Cardiac muscle cell (in vitro differentiated cells and primary cell): Measurements from ENCODE around the gene LMO3. TPM values are rescaled to one million over a fixed set of nuclear protein-coding genes. Genes with fewer than 3 reads are reported as not detected.

ENCODE experiments used
- DNase-seq, 2 donors: peaks; one replicate each; pipeline versions ENCODE4 v3.0.0 to v3.0.0-alpha.2; 2010 to 2017; ENCODE audit warnings: low read depth in 1 of 2, low spot score in 1 of 2
- H3K27ac ChIP-seq: fragments of 200-600 bp; sonication (generic); 2 replicates; pipeline ENCODE4 v1.5.1; 2016
- H3K27me3 ChIP-seq: fragments of 200-600 bp; sonication (generic); 2 replicates; pipeline ENCODE4 v1.6.0; 2016; ENCODE audit warnings: control low read depth
- H3K36me3 ChIP-seq: fragments of 200-600 bp; sonication (generic); 2 replicates; pipeline ENCODE4 v1.5.1; 2016; ENCODE audit warnings: control low read depth
- H3K4me1 ChIP-seq: fragments of 200-600 bp; sonication (generic); 2 replicates; pipeline ENCODE4 v1.8.1; 2017; ENCODE audit warnings: low read depth, mild to moderate bottlenecking, mixed run types
- H3K4me3 ChIP-seq: fragments of 200-600 bp; sonication (generic); 2 replicates; pipeline ENCODE4 v1.5.1; 2016; ENCODE audit warnings: mild to moderate bottlenecking
- H3K9me3 ChIP-seq: fragments of 200-600 bp; sonication (generic); 2 replicates; pipeline ENCODE4 v1.5.1; 2017; ENCODE audit warnings: low read depth, mild to moderate bottlenecking, control low read depth
- polyA plus RNA-seq: library from polyadenylated mRNA; unstranded; fragments of >200 nt; fragmentation: Nextera tagmentation; extraction: Ambion mirVana; gene quantifications from 2 replicates; pipeline ENCODE4 v1.2.1, GENCODE V29; 2016
- total RNA-seq: library from RNA; depleted of rRNA; stranded (reverse); fragments of >200 nt; gene quantifications from 2 replicates; pipeline ENCODE4 v1.2.3, GENCODE V29; 2016
- TF ChIP-seq, protein P1 (sequence below): IDR thresholded peaks from 2 replicates; pipeline ENCODE4 v1.5.1; 2012; ENCODE audit warnings: low read depth, mild to moderate bottlenecking, low read length

The LMO3 gene
- total and polyA plus RNA-seq, 2 experiments from 2014 or later, result 12.2 to 29.3 TPM

DNA sequence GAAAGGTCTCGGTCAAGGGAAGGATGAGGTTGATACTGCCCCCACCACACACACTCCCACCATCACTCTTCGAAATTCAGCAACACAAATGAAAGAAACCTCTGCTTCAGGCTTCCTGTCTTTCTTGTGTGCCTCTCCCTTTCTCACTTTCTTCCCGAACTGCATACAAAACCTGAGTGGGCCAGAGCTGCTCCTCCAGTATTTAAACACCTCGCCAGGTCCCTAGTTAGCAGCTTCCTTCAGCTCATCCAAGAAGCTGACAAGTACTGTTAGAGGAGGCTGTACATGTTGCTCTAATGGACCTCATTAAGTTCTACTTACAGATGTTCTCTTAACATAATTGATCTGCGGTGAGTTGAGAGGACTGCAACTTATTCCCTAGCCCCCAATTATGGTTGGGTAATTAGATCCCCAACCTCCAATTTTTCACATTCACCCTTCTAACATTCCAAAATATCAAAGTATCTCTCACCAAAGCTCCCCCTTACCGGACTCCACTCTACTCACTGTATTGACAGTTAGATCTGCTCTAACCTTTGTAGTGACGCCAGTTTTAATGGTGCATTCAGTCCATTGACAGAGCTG lies 4.1 kb upstream of the LMO3 start:
- Histone ChIP-seq H3K4me3 (no peak overlapping the region), H3K27me3 (peaks cover 46% of the 10 kb centered on the region), H3K4me1 (peaks cover 23% of the 10 kb centered on the region), H3K27ac (no peak overlapping the region), H3K36me3 (no peaks in the 10 kb centered on the region), H3K9me3 (no peaks in the 10 kb centered on the region)
- TF ChIP-seq, protein P1, sequence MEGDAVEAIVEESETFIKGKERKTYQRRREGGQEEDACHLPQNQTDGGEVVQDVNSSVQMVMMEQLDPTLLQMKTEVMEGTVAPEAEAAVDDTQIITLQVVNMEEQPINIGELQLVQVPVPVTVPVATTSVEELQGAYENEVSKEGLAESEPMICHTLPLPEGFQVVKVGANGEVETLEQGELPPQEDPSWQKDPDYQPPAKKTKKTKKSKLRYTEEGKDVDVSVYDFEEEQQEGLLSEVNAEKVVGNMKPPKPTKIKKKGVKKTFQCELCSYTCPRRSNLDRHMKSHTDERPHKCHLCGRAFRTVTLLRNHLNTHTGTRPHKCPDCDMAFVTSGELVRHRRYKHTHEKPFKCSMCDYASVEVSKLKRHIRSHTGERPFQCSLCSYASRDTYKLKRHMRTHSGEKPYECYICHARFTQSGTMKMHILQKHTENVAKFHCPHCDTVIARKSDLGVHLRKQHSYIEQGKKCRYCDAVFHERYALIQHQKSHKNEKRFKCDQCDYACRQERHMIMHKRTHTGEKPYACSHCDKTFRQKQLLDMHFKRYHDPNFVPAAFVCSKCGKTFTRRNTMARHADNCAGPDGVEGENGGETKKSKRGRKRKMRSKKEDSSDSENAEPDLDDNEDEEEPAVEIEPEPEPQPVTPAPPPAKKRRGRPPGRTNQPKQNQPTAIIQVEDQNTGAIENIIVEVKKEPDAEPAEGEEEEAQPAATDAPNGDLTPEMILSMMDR, result no peak
- DNase-seq, result no peak

DNA sequence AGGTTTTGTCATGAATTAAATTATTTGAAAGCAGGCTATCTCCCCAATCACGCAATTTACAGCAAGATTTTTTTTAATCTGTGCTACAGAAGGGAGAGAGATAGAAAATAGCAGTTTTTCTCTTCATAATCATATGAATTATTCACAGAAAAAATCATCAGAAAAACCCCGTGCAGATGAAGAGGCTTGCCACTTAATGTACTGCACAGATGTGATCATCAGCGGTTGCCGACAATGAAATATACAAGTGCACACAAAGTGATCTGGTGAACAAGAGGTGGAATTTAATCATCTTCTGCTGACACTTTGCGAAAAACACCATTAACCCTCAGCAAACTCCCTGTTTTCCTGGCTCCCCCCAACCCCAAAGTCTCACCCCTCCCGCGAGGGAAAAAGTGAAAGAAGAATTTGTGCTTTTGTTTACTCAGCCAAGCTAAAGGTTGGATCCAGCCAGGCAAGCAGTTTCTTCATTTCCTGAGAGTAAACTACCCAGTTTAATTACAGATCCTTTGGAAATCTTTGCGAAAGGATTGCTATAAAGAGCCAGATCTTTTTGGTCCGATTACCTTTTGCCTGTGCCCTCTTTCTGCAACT lies 3.1 kb upstream of the LMO3 start:
- peaks cover 28% of the 10 kb centered on the region for H3K4me1 ChIP-seq
- no peak overlapping the region for H3K27ac ChIP-seq
- peak overlapping the region; percentile 4 for H3K4me3 ChIP-seq
- TF ChIP-seq, protein P1, result no peak
- H3K36me3 ChIP-seq, result no peaks in the 10 kb centered on the region
- no peak for DNase-seq
- H3K27me3 ChIP-seq, result peaks cover 46% of the 10 kb centered on the region
- H3K9me3 ChIP-seq, result no peaks in the 10 kb centered on the region

DNA sequence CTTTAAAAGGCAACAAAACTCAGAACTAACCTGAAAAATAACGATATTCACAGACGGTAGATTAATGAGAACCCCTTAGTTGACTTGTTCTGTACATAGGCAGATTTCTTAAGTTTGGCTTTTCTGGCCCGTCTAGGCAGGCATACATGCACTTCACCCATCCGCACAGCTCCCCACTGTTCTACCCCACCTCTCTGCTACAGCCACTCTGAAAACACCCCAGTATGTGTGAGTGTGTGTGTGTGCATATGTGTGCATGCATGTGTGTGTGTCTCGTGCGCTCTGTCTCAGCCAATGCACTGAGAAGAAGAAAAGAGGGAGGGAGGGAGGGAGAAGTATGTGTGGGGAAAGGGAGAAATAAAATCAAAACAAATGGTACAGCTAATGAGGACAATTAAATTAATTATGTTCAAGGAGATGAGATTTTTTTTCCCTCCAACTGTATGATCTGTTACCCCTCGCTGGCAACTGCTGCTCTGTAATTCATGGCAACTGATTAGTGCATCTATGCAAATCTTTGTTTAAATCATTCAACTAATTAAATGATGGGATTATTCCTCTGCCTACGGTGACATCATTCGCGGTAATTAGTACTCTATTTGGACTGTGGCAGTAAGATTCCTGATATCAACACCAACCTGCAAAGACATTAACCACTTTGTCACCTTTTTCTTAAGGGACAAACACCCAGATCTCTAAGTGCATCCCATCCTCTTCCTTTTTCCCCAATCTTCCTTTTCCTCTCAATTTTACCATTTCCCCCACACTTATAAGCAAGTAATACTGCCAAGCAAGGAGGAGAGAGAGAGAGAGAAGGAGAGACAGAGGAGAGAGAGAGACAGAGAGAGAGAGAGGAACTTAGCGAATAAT lies 2.2 kb upstream of the LMO3 start:
- DNase-seq, result no peak
- Histone ChIP-seq H3K4me1 (peaks cover 23% of the 10 kb centered on the region), H3K27me3 (peaks cover 46% of the 10 kb centered on the region), H3K36me3 (no peaks in the 10 kb centered on the region), H3K27ac (peak overlapping the region; percentile 58), H3K4me3 (peak overlapping the region; percentile 86), H3K9me3 (no peaks in the 10 kb centered on the region)
- TF ChIP-seq, protein P1, result no peak

DNA sequence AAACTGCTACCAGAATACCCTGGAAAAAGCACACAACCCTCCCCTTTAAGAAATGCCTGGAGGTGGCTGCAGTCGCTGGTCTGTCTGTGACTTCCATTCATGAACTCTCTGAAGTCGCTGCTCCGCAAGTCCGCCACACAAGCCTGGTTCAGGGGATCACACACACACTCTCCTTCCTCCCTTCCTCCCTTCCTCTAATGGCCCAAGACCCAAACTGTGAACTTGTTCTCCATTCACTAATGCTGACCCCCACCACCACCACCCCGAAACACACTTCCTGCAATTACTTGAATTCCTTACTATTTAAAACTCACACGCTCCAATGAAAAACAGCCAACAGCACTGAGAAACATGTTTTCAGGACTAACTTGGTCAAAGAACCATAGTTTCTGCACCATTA lies 1.0 kb upstream of the LMO3 start:
- Histone ChIP-seq H3K9me3 (no peaks in the 10 kb centered on the region), H3K4me1 (peaks cover 31% of the 10 kb centered on the region), H3K4me3 (peak overlapping the region; percentile 86), H3K27ac (peak overlapping the region; percentile 58), H3K36me3 (no peaks in the 10 kb centered on the region), H3K27me3 (peaks cover 46% of the 10 kb centered on the region)
- TF ChIP-seq, protein P1, result no peak
- DNase-seq, result peak in 1 of 2 donors; percentile 41

DNA sequence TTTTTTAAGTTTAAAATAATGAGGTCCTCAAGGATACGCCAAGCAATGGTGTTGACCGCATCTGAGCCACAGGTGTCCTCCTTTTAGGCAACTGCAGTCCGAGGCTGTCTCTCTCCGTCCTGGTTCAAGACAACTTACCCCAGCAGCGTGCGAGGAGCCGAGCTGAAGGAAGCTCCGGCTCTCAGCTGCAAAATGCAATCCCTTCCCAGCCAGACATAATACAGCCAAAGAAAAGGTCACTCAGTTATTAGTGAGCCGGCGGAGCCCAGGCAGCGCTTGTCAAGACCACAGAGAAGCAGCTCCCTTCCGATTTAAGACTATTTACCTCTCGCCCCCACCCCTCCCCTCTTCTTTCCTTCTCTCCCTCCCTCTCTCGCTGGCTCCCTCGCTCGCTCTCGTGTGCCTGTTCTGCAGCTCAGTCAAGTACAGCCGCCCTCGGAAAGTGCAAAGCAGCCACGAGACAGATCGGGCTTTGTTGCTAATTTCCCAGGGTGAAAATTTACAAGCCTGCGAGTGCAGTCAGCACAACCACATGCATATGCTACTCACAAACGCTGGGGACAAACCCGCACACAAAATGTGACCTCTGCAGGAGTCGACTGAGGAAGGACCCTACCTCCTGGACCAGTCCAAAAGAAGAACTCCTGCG lies 363 bp upstream of the LMO3 start:
- Histone ChIP-seq H3K4me3 (peak overlapping the region; percentile 86), H3K9me3 (no peaks in the 10 kb centered on the region), H3K36me3 (no peaks in the 10 kb centered on the region), H3K4me1 (peaks cover 24% of the 10 kb centered on the region), H3K27ac (peak overlapping the region; percentile 58), H3K27me3 (peaks cover 41% of the 10 kb centered on the region)
- DNase-seq, result peak; percentile 72
- TF ChIP-seq, protein P1, result no peak
